ENCODE results near the gene LMNTD1.
"Not testable (repeated sequence)": the region's sequence is repeated elsewhere in the genome, so short reads cannot be mapped to it uniquely, and the experiment has no call there.

Gene LMNTD1

DNA sequence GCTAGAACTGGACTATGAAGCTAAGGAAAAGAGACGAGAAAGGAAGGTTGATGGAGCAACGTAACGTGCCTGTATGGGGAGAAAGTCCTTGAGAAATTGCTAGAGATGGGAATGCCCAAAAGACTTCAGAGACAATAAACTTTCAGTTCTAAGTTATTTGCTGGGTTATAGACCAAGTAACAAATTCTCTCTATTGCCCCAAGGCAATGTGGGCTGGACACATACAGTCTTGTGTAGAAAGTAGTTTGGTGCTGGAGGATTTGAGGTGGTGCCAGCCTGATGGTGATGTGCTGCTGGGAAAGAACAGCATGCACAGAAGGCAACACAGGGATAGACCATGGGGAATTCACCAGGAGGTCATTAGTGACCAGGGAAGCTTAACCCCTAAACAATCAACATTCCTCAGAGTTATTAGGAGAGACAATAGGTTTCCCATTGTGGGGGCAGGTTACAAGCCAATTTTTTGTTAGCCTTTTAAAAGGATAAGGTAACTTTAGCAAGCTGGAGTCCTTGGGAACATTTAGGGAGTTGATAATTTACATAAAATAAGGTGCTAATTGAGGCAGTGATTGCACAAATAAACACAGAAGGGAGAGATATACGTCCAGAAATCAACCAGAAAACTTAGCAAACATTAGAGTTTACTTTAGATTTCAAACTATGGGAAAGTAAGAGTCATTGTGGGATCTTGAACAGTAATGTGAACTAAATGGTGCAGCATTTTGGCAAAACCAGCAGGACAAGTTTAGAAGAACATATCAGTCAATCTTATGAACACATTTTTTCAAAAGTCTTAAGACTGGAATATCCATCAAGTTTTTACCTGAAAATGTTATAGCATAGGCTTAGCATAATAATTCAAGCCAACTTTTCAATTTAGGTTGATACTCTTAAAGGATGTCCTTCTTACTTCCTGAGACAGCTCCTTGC is 61.4 kb downstream of the LMNTD1 start:
- DNase-seq (ENCODE audit: low read depth), result no peak

DNA sequence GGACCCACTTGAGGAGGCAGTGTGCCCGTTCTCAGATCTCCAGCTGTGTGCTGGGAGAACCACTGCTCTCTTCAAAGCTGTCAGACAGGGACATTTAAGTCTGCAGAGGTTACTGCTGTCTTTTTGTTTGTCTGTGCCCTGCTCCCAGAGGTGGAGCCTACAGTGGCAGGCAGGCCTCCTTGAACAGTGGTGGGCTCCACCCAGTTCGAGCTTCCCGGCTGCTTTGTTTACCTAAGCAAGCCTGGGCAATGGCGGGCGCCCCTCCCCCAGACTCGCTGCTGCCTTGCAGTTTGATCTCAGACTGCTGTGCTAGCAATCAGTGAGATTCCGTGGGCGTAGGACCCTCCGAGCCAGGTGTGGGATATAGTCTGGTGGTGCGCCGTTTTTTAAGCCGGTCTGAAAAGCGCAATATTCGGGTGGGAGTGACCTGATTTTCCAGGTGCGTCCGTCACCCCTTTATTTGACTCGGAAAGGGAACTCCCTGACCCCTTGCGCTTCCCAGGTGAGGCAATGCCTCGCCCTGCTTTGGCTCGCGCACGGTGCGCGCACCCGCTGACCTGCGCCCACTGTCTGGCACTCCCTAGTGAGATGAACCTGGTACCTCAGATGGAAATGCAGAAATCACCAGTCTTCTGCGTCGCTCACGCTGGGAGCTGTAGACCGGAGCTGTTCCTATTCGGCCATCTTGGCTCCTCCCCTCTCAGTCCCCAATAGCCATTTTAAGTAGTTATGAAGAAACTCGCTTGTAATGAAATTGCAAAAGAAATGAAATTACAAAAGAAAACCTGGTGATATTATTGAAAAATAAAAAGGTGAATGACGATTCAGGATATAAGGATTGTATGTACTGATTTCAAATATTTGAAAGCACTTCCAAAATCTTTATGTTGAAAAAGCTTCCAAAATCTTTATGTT is 63.9 kb downstream of the LMNTD1 start:
- DNase-seq (ENCODE audit: low read depth), result not testable (repeated sequence)

DNA sequence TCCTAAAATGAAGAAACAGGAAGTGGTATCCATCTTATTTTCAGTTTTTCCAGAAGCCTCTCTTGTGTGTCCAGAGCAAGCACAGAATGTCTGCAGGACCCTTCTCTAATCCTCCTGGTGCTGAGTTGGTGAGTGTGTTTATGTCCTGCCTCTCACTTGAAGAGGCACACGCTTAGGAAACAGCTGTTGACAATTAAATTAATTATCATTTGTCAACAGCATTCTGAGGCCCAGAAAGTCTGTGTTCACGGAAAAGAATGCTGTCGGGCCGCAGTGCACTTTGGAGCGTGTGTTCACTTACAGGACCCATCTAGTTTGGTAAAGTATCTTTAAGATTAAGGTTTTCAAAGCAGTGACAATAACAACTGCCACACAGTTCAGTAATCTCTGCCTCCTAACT is 70.5 kb downstream of the LMNTD1 start:
- no peak for DNase-seq (ENCODE audit: low read depth)

DNA sequence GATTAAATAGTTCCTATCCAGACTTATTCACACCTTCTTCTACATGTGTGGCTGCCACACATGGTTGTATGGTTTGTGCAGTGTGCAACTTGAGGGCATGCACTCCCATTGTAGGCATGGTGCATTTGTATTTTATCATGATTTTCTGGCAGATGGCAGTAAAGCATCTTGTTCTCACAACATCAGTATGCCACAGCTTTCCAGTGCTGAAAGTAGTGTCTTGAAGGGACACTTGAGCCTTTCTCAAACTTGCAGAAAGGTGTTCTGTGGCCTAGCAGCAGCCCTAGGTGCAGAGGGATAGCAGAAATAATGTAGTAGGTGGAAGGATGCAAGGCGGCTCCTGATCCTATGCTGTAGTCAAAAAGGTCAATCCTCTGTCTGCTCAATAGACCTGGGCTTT is 72.9 kb downstream of the LMNTD1 start:
- no peak for DNase-seq (ENCODE audit: low read depth)

DNA sequence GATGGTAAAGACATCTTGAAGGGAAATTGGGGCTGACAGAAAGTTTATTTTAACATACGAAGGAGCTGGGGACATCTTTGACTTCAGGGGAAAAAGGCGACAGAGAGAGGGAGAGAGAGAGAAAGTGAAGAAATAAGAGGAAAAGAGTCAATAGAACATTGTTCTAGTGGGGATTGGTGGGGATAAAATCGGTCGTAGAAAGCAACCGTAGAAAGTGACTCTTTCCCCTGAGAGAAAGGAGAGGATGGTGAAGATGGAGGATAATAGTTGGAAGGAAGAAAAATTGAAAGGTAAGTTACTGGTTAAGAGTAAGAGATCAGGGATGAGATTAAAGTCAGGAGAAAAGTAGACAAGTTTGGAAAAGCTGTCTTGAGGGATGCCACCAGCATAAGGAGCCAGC is 75.9 kb downstream of the LMNTD1 start:
- DNase-seq (ENCODE audit: low read depth), result no peak

DNA sequence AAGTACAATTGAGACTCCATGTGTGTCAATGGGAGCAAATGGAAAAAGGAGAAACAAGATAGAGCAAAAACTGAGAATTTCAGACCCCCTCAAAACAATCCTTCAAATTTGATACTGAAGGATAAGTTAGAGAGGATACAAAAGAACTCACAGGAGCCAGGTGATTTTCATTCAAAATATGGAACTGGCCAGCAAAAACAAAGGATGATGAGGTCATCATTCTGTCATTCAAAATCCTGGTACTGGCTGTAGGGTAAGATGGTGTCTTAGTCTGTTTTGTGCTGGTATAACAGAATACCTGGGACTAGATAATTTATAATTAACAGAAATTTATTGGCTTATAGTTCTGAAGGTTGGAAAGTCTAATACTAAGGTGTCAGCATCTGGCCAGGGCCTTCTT is 80.6 kb downstream of the LMNTD1 start:
- no peak for DNase-seq (ENCODE audit: low read depth)

DNA sequence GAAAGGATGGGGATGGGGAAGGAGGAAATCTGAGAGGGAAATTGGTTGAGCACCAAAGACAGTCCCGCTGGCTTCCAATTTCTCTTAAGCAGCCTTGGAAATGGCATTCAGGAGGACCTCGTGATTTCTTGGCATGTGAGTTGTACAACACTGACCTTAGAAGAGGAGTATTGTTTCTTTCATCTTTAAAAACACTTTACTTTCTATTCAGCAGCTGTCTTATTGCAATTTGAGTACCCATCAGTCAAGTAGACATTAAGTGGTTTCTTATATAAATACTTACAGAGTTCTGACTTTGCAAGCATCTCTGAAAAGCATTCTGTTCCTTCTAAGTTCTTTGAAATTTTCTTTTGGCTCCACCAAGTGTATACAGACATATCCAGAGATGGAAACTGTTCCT is 83.2 kb downstream of the LMNTD1 start:
- DNase-seq (ENCODE audit: low read depth), result no peak

DNA sequence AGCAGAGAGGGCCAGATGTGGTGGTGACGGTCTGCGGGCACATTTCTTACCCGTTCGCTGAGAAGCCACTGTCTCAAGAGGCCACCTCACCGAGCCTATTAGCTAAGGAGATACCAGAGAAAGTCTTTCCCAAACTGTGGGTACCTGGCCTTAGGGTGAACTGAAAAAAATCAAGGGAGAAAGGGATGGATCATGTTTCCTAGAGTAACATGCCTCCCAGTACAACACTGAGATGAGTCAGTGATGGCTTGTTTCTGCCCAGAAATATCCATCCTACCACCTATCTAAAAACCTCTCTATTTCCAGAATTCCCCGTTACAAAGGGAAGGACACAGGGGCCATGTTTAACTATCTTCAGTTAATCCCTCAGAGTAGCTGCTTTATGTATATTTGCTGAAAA is 83.7 kb downstream of the LMNTD1 start:
- DNase-seq (ENCODE audit: low read depth), result no peak

DNA sequence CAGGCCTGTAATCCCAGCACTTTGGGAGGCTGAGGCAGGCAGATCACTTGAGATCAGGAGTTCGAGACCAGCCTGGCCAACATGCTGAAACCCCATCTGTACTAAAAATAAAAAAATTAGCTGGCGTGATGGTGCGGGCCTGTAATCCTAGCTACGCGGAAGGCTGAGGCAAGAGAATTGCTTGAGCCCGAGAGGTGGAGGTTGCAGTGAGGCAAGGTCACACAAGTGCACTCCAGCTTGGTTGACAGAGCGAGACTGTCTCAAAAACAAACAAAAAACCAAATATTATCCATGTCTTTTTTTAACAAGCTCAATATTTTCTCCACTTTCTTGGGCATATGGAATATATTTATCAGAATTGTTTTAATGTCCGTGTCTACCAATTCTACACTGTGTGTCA is 89.6 kb downstream of the LMNTD1 start:
- DNase-seq (ENCODE audit: low read depth), result no peak

DNA sequence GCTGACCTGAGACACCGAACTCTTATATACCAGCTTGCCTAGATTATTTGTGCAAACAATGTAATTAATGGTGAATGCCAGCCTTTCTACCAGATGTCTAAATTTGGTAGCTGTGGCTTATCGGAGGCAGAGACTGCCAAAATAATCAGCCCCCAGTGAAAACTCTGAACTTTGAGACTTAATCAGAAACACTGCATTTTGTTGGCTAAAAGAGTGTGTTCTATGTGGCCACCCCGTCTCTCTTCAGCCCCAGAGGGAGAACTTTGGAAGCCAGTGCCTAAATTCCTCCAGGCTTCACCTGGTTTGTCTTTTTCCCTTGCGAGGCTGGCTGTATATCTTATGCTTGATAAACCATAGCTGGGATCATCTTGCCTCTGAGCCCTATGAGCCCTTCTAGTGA is 90.1 kb downstream of the LMNTD1 start:
- DNase-seq (ENCODE audit: low read depth), result no peak

DNA sequence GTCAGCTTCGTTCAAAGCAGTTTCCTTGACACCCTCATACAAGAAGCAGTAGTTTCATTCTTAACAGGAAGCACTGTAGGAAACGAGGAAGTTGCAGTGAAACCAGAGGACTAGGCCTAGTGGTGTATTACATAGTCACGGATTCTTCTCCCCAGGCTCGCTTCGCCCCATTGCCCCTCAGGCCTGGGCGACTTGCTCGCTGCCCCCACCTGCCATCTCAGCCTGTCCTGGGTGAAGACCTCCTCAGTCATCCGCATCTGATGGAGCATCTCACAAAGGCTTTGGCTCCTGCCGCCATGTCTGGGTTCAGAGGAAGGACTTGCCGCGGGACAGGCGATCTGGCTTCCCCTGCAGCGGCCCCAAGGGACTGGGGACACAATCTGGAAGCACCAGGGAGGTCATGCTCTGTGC is 93.5 kb downstream of the LMNTD1 start:
- no peak for DNase-seq (ENCODE audit: low read depth)

DNA sequence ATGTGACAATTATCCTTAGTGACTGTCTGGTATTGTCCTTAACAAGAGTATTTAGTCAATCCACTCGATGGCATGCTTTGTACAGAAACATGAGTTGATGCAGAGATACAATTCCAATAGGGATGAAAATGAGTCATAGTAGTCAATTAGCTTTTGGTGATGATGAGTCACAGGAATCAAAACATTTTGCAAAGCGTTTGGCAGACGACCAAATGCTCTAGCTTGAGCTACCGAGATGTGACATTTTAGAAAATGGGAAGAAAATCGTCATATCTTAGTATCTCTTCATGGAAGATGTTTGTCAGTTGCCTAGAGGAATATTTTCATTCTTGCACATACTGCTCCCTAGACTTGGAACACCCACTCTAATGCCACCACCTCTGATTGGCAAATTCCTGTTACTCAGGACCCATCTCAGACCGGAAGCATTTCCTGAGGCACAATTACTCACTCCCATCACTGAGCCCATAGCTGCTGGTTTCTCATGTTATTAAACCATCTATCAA is 95.0 kb downstream of the LMNTD1 start:
- no peak for DNase-seq (ENCODE audit: low read depth)

DNA sequence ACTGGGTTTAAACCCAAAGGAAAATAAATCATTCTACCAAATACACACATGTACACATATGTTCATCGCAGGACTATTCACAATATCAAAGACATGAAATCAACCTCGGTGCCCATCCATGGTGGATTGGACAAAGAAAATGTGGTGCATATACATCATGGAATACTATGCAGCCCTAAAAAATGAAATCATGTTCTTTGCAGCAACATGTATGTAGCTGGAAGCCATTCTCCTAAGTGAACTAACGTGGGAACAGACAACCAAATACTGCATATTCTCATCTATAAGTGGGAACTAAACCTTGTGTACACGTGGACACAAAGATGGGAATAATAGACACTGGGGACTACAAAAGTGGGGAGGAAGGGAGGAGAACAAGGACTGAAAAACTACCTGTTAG is 96.6 kb downstream of the LMNTD1 start:
- DNase-seq (ENCODE audit: low read depth), result no peak

DNA sequence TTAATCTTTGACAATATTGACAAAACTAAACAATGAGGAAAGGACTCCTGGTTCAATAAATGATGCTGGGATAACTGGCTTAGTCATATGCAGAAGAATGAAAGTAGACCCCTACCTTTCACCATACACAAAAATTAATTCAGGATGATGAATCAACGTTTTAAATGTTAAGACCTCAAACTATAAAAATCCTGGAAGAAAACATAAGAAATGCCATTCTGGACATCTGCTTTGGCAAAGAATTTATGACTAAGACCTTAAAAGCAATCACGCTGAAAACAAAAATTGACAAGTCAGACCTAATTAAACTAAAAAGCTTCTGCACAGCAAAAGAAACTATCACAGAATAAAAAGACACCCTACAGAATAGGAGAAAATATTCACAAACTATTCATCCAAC is 97.4 kb downstream of the LMNTD1 start:
- DNase-seq (ENCODE audit: low read depth), result no peak

DNA sequence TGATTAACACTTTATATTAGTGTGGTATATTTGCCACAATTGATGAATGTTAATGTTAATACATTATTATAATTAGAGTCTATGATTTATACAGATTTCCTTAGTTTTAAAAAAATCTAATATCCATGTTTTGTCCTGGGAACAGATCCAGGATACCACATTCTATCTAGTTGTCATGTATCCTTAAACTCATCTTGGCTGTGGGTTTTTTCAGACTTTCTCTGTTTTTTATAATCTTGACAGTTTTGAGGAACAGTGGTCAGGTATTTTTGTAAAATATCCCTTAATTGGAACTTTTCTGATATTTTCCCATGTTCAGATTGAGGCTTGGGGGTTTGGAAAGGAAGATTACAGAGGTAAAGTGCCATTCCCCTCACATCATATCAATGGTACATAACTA is 104.1 kb downstream of the LMNTD1 start:
- no peak for DNase-seq (ENCODE audit: low read depth)

DNA sequence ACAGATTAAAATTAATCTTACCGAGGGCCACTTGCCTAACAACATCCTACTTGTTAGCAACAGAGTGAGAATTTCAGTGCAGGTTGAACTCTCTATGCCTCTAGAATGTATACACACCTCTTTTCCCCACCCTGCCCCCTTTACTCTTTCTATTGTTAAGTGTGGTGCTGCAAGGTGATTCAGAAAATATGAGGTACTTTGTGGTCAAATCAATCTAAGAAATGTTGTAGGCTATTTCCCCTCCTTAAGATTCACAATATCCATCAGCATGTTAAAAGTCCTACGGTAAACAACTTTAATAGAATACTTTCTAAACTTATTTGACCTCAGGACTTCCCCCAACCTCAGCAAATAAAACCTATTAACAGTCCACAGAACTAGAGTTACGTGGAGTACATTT is 106.0 kb downstream of the LMNTD1 start:
- DNase-seq (ENCODE audit: low read depth), result no peak

DNA sequence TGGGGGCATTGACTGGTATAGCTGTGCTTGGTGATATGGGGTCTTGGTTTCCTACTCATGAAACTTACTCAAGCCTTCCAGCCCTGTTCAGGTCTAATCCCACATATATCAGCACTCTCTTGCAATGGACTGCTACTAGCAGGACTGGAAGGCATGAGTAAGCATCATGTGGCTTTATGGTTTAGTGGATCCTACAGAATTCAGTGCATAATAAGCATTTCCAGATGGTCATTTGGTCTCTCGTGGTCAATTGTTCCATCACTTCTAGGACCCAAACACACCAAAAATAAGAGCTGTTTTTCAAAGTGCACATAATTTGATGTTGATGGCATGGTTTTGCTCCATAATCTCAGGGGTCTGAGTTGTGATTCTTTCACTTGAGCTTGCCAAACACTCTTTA is 114.4 kb downstream of the LMNTD1 start:
- DNase-seq (ENCODE audit: low read depth), result no peak

DNA sequence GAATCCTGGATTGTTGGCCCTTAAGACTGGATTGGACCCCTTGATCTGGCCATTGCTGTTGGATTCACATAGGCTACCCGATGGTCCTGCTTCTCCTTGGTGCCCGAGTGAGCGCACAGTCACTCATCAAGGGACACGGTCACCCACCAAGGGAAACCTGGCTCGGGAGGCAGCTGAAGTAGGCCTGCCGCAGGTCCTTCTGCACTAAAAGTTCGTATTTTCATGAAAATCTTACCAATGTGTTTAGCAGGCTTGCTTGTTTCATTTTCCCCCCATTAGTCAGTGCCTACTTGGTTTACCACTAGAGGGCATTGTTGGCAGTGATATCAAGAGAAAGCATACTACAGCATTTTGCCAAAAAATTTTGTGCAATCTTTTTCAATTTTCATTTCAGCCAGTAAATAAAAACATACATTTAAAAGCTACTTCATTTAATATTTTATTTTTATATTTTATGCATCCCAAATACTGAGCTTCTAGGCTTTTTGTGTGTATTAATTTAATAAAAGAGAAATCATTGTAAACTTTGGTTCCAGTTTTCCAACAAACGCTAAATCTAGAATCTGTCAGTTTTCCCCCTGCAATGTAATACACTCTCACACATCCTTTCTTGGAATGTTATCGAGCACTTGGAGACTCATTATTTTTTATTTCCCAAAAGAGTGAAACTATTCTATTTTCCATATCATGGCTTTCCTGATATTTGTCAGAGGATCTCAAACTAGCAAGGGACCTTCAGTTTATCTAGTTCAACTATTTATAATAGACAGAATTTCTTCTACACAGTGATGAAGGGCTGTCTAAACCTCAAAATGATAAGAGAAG is 116.7 kb downstream of the LMNTD1 start:
- peak; percentile 2 for DNase-seq (ENCODE audit: low read depth)

DNA sequence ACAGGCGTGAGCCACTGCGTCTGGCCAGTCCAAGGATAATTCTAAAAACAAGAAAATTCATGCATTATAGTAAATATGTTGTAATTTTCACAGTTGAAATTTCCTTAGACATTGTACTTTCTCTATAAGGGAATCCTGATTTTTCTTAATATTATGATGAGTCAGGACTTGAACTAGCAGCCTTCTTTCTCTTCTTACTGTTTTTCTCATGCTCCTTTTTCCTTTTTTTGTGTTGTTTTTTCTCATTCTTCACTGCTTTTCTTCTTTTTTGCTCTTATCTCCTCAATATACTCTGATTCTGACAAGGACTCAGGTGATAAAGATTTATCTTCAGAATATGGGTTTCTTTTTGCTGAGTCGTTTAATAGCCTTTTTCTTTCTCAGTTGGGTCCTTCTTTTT is 117.7 kb downstream of the LMNTD1 start:
- no peak for DNase-seq (ENCODE audit: low read depth)

DNA sequence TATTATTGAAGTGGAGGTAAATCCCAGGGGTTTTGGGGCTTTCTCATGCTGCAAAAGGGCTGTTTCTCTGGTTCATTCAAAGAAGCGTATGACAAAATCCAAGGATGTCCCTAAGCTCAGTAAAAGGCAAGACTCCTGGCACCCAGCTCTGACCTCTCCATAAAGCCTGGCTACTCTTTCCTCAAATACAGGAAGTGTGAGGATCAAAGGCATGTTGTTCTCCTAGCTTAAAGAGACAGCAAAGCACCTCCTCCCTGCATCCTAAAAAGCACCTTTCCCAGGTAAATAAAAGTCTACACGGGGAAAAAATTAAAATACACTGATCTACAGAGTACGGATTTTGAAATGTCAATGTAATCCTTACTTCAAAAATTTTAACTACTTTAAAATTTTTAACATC is 118.6 kb downstream of the LMNTD1 start:
- no peak for DNase-seq (ENCODE audit: low read depth)

DNA sequence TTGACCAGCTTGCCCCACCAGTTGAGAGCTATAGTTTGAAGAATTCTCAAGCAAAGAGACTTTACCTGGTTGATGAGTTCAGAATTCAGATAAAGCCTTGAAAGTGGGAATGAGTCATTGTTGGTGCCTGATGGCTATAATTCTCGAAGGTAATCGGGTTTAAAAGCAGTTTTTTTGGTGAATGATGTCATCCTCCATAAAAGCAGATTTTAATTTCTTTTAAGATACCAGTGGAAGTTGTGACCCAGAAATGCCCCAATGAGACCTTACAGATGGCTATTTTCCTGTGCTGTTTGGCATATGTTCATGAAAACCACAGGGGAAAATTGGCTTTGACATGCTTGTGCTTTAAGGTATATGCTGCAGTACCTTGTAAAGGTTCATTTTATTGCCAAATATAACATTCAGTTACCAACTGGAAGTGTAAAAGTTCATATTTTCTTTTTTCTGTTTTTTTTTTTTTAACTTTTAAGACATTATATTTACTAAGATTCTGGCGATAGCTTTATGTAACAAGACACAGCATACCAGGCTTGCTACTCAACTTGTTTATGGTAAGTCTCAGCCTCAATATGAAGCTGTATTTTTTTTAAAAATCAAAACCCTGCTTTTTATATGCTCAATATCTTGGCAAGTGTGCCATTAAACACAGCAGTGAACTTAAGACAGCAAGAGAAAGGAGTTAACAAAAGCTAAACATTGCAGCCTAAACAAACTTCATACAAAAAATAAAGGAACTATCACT is 119.3 kb downstream of the LMNTD1 start:
- no peak for DNase-seq (ENCODE audit: low read depth)
